Embryonic facial prominence (tissue), 1 donor: ENCODE measurements around the gene ZNF793.

Experiments used
- DNase-seq: peaks from one replicate; pipeline ENCODE4 v3.0.0-alpha.2; 2016; ENCODE audit errors: extremely low spot score

The ZNF793 gene

DNA sequence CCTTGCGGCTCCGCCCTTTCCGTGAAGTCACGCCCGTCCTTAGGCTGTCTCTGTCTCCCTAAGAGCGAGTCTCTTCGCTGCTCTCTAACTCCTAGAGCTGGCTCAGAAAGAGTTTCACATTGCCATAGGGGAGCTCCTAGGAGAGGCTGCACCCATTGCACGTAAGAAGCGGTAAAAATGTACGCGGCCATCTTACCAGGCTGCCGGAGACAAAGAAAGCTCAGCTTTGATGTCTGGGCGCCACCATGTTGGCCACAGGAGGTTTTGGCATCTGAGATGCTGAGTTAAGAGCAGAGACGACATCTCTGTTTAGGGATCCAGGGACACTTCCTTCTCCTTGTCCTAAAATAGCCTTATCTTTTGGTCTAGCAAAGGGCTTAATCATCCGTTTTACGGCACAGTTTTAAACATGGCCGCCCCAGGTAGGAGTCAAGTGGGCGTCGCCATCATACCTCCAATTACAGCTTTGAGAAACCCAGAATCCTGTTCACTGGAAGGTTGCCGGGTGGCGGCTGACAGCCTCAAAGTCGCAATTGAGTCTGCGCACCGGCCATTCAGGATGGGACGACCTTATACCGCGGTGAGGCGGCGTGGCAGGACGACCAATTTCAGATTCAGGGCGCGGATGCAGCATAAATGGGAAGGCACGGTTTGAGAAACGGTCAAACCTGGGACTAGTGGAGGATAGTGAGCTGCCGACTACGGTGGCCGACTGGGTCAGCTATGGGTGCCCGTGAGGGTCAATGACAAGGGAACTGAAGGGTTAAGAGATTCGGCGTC is at the start of gene ZNF793:
TSS of gene ZNF793 (plus strand) at position 553 of the 780 bp plus-strand sequence. CDS start 16,501 bp downstream, outside the sequence.
- peak; percentile 74 for DNase-seq

GRCh38 chr19:37466277-37466797 is 40.4 kb upstream of the ZNF793 start:
- no peak for DNase-seq

GRCh38 chr19:37466798-37467607 is 39.7 kb upstream of the ZNF793 start, which contains the start of gene ZNF569:
TSS of gene ZNF569 (minus strand) at chr19:37467444. CDS start at chr19:37444921, 22,523 bp downstream.
- peak; percentile 91 for DNase-seq

GRCh38 chr19:37467608-37468090 is 39.1 kb upstream of the ZNF793 start:
- DNase-seq: no peak

GRCh38 chr19:37468961-37469777 is 37.6 kb upstream of the ZNF793 start, which contains the start of gene ZNF570:
TSS of gene ZNF570 (plus strand) at chr19:37469356. CDS start at chr19:37470355, 999 bp downstream.
- DNase-seq: peak; percentile 47

DNA sequence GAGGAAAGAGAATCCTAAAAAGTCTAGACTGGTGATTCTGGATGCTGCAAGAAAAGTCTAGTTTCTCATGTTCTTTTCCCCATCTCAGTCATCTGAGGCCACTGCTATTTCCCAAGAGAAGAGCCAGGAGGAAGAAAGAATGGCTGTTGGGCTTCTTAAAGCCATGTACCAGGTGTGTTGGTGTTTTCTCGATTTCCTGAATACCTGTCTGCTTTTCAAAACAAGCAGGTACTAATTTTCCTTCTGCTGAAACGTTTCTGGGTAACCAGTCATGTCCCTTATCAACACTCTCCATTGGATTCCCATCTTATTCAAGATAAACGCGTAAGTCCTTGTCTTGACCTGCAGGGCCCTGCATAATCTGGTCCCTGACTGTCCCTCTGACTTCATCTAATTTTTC is 36.5 kb upstream of the ZNF793 start:
- no peak for DNase-seq

DNA sequence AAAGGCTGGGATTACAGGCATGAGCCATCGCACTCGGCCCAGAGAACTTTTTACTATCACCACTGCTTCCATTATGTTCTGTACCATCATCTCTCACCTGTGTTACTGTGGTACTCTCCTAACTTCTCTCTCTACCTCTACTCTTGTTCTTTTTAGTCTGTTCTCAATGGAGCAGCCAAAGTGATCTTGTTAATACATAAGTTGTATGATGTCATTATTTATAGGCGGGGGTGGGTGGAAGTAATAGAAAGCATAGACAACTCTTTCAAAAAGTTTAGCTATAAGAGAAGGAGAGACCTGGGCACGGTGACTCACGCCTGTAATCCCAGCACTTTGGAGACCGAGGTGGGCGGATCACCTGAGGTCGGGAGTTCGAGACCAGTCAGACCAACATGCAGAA is 34.6 kb upstream of the ZNF793 start:
- DNase-seq: no peak

DNA sequence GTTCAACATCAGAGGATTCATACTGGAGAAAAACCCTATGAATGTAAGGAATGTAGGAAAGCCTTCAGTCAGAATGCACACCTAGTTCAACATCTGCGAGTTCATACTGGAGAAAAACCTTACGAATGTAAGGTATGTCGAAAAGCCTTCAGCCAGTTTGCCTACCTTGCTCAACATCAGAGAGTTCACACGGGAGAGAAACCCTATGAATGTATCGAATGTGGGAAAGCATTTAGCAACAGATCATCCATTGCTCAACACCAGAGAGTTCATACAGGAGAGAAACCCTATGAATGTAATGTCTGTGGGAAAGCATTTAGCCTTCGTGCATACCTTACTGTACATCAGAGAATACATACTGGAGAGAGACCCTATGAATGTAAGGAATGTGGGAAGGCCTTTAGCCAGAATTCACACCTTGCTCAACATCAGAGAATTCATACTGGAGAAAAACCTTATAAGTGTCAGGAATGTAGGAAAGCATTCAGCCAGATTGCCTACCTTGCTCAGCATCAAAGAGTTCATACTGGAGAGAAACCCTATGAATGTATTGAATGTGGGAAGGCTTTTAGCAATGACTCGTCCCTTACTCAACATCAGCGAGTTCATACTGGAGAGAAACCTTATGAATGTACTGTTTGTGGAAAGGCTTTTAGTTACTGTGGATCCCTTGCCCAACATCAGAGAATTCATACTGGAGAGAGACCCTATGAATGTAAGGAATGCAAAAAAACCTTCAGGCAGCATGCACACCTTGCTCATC is 22.2 kb upstream of the ZNF793 start:
- DNase-seq: no peak

DNA sequence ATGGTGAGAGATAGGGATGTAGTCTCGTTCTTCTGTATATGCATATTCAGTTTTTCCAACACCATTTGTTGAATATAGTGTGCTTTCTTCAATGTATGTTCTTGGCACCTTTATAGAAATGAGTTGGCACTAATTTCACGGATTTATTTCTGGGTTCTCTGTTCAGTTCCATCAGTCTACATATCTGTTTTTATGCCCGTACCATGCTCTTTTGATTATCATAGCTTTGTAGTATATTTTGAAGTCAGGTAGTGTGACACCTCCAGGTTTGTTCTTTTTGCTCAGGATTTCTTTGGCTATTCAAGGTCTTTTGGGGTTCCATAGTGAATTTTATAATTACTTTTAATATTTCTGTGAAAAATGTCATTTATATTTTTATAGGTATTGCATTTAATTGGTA is 14.5 kb upstream of the ZNF793 start:
- no peak for DNase-seq

DNA sequence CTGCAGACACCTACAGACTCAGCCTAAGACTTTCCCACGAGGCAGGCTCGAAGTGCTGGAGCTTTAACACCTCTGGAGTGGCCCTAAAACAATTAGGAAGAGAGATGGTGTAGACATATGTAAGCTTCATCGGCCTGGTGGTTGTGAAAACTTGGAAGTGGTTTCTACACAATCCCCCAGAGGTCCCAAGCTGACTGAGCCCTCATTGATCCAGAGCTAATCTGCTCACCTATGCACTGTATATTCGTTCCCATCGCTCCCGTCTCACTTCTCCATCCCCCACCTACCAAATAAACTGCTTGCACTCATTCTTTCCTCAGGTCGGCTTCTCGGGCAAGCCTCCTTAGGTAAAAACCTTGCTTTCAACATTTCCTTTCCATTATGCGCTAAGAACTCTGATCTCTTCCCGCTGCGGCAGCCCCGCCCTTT is 767 bp upstream of the ZNF793 start:
- no peak for DNase-seq

- DNase-seq: no peak
These were observed 377 bp downstream of the ZNF793 start for GRCh38 chr19:37507167-37507464.

DNA sequence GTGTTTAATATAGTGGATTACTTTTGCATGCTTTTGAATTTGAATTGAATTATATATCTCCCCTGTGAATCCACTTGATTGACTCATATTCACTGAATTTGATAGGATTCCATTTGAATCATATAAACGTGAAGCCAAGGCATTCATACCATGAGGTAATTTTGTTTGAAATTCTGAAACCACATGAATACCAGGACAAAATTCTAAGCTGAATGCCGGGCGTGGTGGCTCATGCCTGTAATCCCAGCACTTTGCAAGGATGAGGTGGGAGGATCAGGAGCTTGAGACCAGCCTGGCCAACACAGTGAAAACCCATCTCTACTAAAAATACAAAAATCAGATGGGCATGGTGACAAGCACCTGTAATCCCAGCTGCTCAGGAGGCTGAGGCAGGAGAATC is 4.4 kb downstream of the ZNF793 start:
- DNase-seq: no peak

DNA sequence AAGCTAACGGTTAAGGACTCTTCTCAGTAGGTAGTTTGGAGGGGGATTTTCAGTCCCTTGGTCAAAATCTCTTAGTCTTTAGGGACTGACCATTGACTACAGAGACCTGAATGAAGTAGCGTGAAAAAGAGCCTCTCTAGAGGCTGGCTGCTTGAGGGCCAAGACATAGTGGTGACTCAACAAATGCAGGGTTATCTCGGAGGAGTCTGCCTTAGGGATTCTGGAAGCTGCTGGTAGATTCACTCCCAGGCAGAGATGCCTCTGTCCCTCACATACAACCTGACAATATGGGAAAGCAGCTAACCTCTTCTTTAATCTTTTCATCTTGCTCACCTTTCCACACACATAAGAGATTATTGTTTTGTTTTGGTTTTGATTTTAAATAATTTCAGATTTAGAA is 5.1 kb downstream of the ZNF793 start:
- DNase-seq: no peak

GRCh38 chr19:37513397-37513796 is 6.7 kb downstream of the ZNF793 start:
- DNase-seq: no peak

DNA sequence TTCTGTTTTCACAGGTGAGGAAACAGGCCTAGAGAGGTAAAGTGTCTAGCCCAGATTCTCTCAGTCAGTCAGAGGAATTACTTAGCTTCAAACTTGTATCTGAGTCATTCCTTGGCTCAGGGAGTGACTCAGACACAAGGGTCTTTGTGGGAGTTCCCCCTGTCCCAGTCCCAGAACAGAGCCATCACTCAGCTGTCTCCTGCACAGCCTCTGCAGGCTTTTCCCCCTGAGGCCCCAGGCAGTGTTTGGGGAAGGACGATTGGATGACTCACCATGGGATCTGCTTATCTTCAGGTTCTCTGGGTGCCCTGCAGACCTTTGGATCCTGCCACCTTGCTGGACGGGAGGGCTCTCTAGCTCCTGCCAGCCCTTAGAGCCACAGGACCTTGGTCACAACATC is 13.2 kb downstream of the ZNF793 start:
- no peak for DNase-seq

- DNase-seq: no peak
These were observed 30.7 kb downstream of the ZNF793 start for GRCh38 chr19:37537391-37537947.

- peak; percentile 38 for DNase-seq
These were observed 44.6 kb downstream of the ZNF793 start for GRCh38 chr19:37551129-37551993.

DNA sequence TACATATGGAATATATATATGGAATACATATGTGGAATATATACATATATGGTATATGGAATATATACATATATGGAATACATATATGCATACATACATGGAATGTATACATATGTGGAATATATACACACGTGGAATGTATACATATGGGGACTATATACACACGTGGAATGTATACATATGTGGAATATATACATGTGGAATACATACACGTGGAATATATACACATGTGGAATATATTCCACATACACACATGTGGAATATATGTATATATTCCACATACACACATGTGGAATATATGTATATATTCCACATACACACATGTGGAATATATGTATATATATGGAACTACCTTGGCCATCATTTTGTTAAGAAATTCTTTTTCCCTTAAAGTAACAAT is 56.8 kb downstream of the ZNF793 start:
- DNase-seq: no peak

DNA sequence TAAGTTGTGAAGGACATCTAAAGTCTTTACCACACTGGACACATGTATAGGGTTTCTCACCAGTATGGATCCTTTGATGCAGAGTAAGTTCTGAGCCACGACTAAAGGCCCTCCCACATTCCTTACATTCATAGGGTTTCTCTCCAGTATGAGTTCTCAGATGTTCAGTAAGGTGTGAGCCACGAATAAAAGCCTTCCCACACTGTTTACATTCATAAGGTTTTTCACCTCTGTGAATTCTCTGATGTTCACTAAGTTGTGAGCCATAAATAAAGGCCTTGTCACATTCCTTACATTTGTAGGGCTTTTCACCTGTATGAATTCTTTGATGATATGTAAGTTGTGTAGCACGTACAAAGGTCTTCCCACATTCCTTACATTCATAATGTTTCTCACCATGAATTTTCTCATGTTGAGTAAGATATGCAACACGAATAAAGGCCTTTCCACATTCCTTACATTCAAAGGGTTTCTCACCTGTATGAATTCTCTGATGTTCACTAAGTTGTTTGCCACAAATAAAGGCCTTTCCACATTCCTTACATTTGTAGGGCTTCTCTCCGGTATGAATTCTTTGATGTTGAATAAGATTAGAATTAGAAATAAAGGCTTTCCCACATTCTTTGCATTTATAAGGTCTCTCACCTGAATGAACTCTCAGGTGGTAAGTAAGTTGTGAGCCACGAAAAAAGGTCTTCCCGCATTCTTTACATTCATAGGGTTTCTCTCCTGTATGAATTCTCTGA is 58.1 kb downstream of the ZNF793 start:
- no peak for DNase-seq
